H1 (cell line): Measurements from ENCODE around the gene KIF1B. TPM values are rescaled to one million over a fixed set of nuclear protein-coding genes. Genes with fewer than 3 reads are reported as not detected.

Experiments
- RXRA ChIP-seq: IDR thresholded peaks from 2 replicates; pipeline ENCODE4 v1.6.1; 2011; ENCODE audit warnings: low read depth, mild to moderate bottlenecking, low read length, moderate library complexity; ENCODE audit not compliant: insufficient read depth
- polyA plus RNA-seq, 7 experiments: library from polyadenylated mRNA; depleted of rRNA in 3 of 7; stranded (reverse) in 5 of 7; unstranded in 2 of 7; fragments of >200 nt in 5 of 7; fragments of 200-250 nt in 2 of 7; gene quantifications; 1 replicate in 5 of 7; 2 replicates in 1 of 7; 4 replicates in 1 of 7; pipeline versions ENCODE4 v1.2.1 to v1.2.3, GENCODE V29; 2011 to 2013; ENCODE audit warnings: missing spikeins in 2 of 7, mixed read lengths in 2 of 7
- total RNA-seq: library from RNA; stranded (reverse); fragmentation: NEBNext Ultra II Directional; extraction: Animal tissue kit (Norgen Biotek cat#: 25700); gene quantifications from 2 replicates; pipeline ENCODE4 v1.2.1, GENCODE V29; 2021

Gene KIF1B
- total and polyA plus RNA-seq, 2 of the 8 experiments (the other 6 are each of a cell fraction or from before 2014, with no cell fraction given): 39.1 to 74.2 TPM

- no peak for TF ChIP-seq RXRA
Measured at GRCh38 chr1:10236405-10237156, 26.2 kb downstream of the KIF1B start (continued).
